HL-60 (cell line): ENCODE measurements around the gene NDUFA6.
"Not testable (repeated sequence)": the region's sequence is repeated elsewhere in the genome, so short reads cannot be mapped to it uniquely, and the experiment has no call there.

Source experiments
- DNase-seq, 2 experiments: peaks; one replicate each; pipeline ENCODE4 v3.0.0-alpha.2; 2010 to 2020; ENCODE audit warnings: low read depth in 1 of 2, low spot score in 1 of 2
- H3K27ac ChIP-seq: fragments of 250-450 bp; sonication (Bioruptor Pico); replicated peaks from 2 replicates; pipeline ENCODE4 v1.5.1; 2020; ENCODE audit warnings: mild to moderate bottlenecking, moderate library complexity
- H3K27me3 ChIP-seq: fragments of 250-450 bp; sonication (Bioruptor Pico); 2 replicates; pipeline ENCODE4 v1.5.1; 2021; ENCODE audit warnings: mild to moderate bottlenecking, moderate library complexity; ENCODE audit not compliant: insufficient read depth, poor library complexity, severe bottlenecking
- H3K4me3 ChIP-seq: replicated peaks from 2 replicates; pipeline ENCODE4 v1.5.1; 2011; ENCODE audit warnings: mild to moderate bottlenecking, control low read depth, low read length; ENCODE audit not compliant: insufficient read depth
- GABPA ChIP-seq: IDR thresholded peaks from 2 replicates; pipeline ENCODE4 v1.6.1; 2012; ENCODE audit warnings: low read depth
- POLR2AphosphoS5 ChIP-seq: IDR thresholded peaks from 2 replicates; pipeline ENCODE4 v1.6.1; 2012; ENCODE audit warnings: low read depth
- SPI1 ChIP-seq: IDR thresholded peaks from 2 replicates; pipeline ENCODE4 v1.6.1; 2012; ENCODE audit warnings: low read depth, mild to moderate bottlenecking, borderline replicate concordance
- TF ChIP-seq, protein P1 (sequence below): IDR thresholded peaks from 2 replicates; pipeline ENCODE4 v1.6.1; 2012; ENCODE audit warnings: low read depth; ENCODE audit not compliant: insufficient replicate concordance
- TF ChIP-seq, protein P2 (sequence below): IDR thresholded peaks from one replicate; pipeline ENCODE4 v1.5.1; 2011; ENCODE audit warnings: low read length, control low read depth, inconsistent platforms; ENCODE audit not compliant: insufficient read depth

The NDUFA6 gene

DNA sequence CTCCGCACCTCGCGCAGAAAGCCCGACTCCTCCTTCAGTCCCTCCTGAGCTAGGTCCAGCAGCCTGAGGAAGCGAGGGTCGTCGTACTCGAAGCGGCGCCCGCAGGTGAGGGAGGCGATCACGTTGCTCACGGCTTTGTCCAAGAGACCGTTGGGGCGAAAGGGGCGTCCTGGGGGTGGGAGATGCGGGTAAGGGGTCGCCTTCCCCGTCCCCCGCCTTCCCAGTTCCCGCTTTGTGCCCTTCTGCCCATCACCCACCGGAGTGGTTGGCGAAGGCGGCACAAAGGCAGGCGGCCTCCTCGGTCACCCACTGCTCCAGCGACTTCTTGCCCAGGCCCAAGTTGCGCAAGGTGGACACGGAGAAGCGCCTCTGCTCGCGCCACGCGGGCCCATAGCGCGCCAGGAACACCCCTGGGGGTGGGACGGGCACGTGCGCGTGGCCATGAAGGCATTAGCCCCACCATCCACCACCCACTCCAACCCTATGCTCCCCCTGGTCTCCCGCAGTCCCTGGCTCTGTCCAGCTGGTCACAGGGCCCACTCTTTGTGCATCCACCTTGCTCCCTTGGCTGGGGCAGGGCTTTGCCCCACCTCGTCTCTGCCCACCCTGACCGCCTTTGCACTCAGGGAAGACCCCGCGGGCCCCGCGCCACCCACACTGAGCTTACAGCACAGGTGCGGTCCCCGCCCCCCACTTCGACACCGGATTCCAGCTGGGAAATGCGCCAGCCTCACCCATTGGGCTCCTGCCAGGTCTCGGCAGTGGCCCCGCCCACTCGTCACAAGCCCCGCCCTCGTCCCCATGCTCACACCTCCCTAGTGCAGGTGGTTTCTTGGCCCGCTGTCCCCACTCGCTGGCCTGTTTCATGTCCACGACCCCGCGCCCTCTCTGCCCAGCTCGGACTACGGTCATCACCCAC, 38.5 kb upstream of the NDUFA6 start:
- DNase-seq, H3K27ac ChIP-seq, H3K27me3 ChIP-seq, H3K4me3 ChIP-seq: not testable (repeated sequence)

GRCh38 chr22:42128007-42128406, 37.4 kb upstream of the NDUFA6 start:
- H3K4me3 ChIP-seq, H3K27me3 ChIP-seq, H3K27ac ChIP-seq, DNase-seq: not testable (repeated sequence)

DNA sequence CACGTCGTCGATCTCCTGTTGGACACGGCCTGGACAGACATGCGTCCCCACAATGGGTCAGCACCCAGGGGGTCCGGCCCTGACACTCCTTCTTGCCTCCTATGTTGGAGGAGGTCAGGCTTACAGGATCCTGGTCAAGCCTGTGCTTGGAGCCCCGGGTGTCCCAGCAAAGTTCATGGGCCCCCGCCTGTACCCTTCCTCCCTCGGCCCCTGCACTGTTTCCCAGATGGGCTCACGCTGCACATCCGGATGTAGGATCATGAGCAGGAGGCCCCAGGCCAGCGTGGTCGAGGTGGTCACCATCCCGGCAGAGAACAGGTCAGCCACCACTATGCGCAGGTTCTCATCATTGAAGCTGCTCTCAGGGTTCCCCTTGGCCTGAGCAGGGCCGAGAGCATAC, 37.0 kb upstream of the NDUFA6 start:
- Histone ChIP-seq H3K27me3 (no peaks in the 10 kb centered on the region), H3K27ac (no peak overlapping the region), H3K4me3 (no peak overlapping the region)
- no peak for DNase-seq
- TF ChIP-seq, protein P1, sequence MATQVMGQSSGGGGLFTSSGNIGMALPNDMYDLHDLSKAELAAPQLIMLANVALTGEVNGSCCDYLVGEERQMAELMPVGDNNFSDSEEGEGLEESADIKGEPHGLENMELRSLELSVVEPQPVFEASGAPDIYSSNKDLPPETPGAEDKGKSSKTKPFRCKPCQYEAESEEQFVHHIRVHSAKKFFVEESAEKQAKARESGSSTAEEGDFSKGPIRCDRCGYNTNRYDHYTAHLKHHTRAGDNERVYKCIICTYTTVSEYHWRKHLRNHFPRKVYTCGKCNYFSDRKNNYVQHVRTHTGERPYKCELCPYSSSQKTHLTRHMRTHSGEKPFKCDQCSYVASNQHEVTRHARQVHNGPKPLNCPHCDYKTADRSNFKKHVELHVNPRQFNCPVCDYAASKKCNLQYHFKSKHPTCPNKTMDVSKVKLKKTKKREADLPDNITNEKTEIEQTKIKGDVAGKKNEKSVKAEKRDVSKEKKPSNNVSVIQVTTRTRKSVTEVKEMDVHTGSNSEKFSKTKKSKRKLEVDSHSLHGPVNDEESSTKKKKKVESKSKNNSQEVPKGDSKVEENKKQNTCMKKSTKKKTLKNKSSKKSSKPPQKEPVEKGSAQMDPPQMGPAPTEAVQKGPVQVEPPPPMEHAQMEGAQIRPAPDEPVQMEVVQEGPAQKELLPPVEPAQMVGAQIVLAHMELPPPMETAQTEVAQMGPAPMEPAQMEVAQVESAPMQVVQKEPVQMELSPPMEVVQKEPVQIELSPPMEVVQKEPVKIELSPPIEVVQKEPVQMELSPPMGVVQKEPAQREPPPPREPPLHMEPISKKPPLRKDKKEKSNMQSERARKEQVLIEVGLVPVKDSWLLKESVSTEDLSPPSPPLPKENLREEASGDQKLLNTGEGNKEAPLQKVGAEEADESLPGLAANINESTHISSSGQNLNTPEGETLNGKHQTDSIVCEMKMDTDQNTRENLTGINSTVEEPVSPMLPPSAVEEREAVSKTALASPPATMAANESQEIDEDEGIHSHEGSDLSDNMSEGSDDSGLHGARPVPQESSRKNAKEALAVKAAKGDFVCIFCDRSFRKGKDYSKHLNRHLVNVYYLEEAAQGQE = no peak
- TF ChIP-seq SPI1 (no peak), GABPA (no peak), POLR2AphosphoS5 (no peak)
- TF ChIP-seq, protein P2, sequence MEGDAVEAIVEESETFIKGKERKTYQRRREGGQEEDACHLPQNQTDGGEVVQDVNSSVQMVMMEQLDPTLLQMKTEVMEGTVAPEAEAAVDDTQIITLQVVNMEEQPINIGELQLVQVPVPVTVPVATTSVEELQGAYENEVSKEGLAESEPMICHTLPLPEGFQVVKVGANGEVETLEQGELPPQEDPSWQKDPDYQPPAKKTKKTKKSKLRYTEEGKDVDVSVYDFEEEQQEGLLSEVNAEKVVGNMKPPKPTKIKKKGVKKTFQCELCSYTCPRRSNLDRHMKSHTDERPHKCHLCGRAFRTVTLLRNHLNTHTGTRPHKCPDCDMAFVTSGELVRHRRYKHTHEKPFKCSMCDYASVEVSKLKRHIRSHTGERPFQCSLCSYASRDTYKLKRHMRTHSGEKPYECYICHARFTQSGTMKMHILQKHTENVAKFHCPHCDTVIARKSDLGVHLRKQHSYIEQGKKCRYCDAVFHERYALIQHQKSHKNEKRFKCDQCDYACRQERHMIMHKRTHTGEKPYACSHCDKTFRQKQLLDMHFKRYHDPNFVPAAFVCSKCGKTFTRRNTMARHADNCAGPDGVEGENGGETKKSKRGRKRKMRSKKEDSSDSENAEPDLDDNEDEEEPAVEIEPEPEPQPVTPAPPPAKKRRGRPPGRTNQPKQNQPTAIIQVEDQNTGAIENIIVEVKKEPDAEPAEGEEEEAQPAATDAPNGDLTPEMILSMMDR = no peak

- H3K27me3 ChIP-seq, H3K27ac ChIP-seq, DNase-seq, H3K4me3 ChIP-seq: not testable (repeated sequence)
Measured at GRCh38 chr22:42123529-42123928, 33.0 kb upstream of the NDUFA6 start.

GRCh38 chr22:42120231-42121021, 29.9 kb upstream of the NDUFA6 start:
- H3K4me3 ChIP-seq, H3K27ac ChIP-seq, H3K27me3 ChIP-seq: not testable (repeated sequence)
- DNase-seq = peak in 1 of 2 experiments; percentile 30

- no peak for DNase-seq
Measured at GRCh38 chr22:42116848-42117424, 26.4 kb upstream of the NDUFA6 start.

GRCh38 chr22:42115420-42115830, 24.9 kb upstream of the NDUFA6 start:
- not testable (repeated sequence) for H3K27me3 ChIP-seq, H3K4me3 ChIP-seq, H3K27ac ChIP-seq, DNase-seq

More at GRCh38 chr22:42116848-42117424, 26.4 kb upstream of the NDUFA6 start:
- TF ChIP-seq POLR2AphosphoS5 = no peak
- TF ChIP-seq SPI1 = no peak
- TF ChIP-seq, protein P2 = no peak
- TF ChIP-seq, protein P1 = no peak
- H3K27ac ChIP-seq = no peak overlapping the region
- no peaks in the 10 kb centered on the region for H3K27me3 ChIP-seq
- H3K4me3 ChIP-seq = no peak overlapping the region
